ENCODE data around the gene DUSP7. TPM values are rescaled to one million over a fixed set of nuclear protein-coding genes. Genes with fewer than 3 reads are reported as not detected.
A peak's percentile ranks its signal among the peaks of the same experiment; 100 is the strongest.

The DUSP7 gene
- total and polyA plus RNA-seq, 9 of the 15 experiments (the other 6 are each of a cell fraction or from before 2014, with no cell fraction given), result 0.45 to 15.8 (median 8.2) TPM

DNA sequence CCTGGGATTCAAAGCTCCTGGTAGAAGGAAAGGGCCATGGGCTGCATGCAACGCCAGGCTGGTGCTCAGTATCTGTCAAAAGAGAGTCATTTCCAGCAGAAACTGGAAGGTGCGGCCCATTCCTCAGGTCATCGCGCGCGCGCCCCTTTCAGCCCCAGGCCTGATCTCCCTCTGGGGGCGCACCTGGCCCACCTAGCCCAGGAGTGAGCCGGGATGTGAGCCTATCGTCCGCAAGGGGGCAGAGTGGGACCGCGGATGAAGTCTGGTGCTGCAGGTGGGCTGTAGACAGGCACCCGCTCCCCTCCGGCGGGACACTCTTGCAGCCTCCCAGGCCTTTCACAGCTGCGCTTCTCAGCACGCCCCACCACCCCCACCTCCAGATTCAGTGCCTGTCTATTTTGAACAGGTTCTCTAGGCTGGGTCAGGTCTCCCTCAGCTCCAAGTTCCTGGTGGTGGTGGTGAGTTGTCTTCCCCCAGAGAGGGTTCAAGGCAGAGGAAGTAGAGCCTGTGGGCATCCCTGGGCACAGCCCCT, 54.9 kb downstream of the DUSP7 start (continued):
- TF ChIP-seq TFE3 (CRISPR knock-in tag; IDR thresholded peaks at IDR 0.05), result no peak
- TF ChIP-seq NFRKB (IDR thresholded peaks at IDR 0.05; ENCODE audit: low read depth), result no peak
- TF ChIP-seq, protein P1, sequence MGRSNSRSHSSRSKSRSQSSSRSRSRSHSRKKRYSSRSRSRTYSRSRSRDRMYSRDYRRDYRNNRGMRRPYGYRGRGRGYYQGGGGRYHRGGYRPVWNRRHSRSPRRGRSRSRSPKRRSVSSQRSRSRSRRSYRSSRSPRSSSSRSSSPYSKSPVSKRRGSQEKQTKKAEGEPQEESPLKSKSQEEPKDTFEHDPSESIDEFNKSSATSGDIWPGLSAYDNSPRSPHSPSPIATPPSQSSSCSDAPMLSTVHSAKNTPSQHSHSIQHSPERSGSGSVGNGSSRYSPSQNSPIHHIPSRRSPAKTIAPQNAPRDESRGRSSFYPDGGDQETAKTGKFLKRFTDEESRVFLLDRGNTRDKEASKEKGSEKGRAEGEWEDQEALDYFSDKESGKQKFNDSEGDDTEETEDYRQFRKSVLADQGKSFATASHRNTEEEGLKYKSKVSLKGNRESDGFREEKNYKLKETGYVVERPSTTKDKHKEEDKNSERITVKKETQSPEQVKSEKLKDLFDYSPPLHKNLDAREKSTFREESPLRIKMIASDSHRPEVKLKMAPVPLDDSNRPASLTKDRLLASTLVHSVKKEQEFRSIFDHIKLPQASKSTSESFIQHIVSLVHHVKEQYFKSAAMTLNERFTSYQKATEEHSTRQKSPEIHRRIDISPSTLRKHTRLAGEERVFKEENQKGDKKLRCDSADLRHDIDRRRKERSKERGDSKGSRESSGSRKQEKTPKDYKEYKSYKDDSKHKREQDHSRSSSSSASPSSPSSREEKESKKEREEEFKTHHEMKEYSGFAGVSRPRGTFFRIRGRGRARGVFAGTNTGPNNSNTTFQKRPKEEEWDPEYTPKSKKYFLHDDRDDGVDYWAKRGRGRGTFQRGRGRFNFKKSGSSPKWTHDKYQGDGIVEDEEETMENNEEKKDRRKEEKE (IDR thresholded peaks at IDR 0.05; ENCODE audit: borderline replicate concordance in 1 of 2, control insufficient read depth in 1 of 2, low read depth in 2 of 2, low read length in 1 of 2), result no peak
- no peak for TF ChIP-seq ZNF830 (CRISPR knock-in tag; IDR thresholded peaks at IDR 0.05)
- TF ChIP-seq, protein P2, sequence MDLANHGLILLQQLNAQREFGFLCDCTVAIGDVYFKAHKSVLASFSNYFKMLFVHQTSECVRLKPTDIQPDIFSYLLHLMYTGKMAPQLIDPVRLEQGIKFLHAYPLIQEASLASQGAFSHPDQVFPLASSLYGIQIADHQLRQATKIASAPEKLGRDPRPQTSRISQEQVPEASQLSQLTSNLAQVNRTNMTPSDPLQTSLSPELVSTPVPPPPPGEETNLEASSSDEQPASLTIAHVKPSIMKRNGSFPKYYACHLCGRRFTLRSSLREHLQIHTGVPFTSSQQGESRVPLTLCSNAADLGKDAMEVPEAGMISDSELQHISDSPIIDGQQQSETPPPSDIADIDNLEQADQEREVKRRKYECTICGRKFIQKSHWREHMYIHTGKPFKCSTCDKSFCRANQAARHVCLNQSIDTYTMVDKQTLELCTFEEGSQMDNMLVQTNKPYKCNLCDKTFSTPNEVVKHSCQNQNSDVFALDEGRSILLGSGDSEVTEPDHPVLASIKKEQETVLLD (IDR thresholded peaks at IDR 0.05), result 0 out of 2 replicates have a peak, but pooled peaks have one; percentile 21
- no peak for TF ChIP-seq TCFL5 (CRISPR knock-in tag; conservative IDR thresholded peaks at IDR 0.05)
- TF ChIP-seq ZBTB33 (CRISPR knock-in tag; IDR thresholded peaks at IDR 0.05), result peak; percentile 28; the same call in 1 of the 2 replicates
- no peak for TF ChIP-seq TCF7L2 (IDR thresholded peaks at IDR 0.05; ENCODE audit: low read depth, low read length)
- TF ChIP-seq, protein P3, sequence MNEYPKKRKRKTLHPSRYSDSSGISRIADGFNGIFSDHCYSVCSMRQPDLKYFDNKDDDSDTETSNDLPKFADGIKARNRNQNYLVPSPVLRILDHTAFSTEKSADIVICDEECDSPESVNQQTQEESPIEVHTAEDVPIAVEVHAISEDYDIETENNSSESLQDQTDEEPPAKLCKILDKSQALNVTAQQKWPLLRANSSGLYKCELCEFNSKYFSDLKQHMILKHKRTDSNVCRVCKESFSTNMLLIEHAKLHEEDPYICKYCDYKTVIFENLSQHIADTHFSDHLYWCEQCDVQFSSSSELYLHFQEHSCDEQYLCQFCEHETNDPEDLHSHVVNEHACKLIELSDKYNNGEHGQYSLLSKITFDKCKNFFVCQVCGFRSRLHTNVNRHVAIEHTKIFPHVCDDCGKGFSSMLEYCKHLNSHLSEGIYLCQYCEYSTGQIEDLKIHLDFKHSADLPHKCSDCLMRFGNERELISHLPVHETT (CRISPR knock-in tag; conservative IDR thresholded peaks at IDR 0.05 in 1 of 2, IDR thresholded peaks at IDR 0.05 in 1 of 2), result no peak
- TF ChIP-seq ZHX1 (conservative IDR thresholded peaks at IDR 0.05; ENCODE audit: low read length), result no peak
- TF ChIP-seq, protein P4, sequence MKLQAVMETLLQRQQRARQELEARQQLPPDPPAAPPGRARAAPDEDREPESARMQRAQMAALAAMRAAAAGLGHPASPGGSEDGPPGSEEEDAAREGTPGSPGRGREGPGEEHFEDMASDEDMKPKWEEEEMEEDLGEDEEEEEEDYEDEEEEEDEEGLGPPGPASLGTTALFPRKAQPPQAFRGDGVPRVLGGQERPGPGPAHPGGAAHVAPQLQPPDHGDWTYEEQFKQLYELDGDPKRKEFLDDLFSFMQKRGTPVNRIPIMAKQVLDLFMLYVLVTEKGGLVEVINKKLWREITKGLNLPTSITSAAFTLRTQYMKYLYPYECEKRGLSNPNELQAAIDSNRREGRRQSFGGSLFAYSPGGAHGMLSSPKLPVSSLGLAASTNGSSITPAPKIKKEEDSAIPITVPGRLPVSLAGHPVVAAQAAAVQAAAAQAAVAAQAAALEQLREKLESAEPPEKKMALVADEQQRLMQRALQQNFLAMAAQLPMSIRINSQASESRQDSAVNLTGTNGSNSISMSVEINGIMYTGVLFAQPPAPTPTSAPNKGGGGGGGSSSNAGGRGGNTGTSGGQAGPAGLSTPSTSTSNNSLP (IDR thresholded peaks at IDR 0.05; ENCODE audit: borderline replicate concordance, low read depth, low read length), result no peak
